Measurements from ENCODE around the gene PITPNM3. TPM values are rescaled to one million over a fixed set of nuclear protein-coding genes. Genes with fewer than 3 reads are reported as not detected.

The PITPNM3 gene
- total and polyA plus RNA-seq, 2 of the 13 experiments (the other 11 are each of a cell fraction or from before 2014, with no cell fraction given): 0.13 to 0.29 TPM

GRCh38 chr17:6415616-6416015, 140.7 kb downstream of the PITPNM3 start:
- no peaks in the 10 kb centered on the region for H3K9me3 ChIP-seq (ENCODE audit: low read length)
- H3K27ac ChIP-seq (ENCODE audit: extremely low read length, insufficient read depth, low read length): no peak overlapping the region
- BruUV-seq (replicated peaks): no TSS peak
- in situ Hi-C loops (cut with HindIII; ENCODE audit: extremely low pct_ligation_motif_present, low pct_unique_long_range_greater_than_20kb) (loop anchor here (25.0 kb wide), 1 partner anchor 703 kb away; no protein-coding TSS in a partner anchor), intact Hi-C loops (cut with micrococcal nuclease; ENCODE audit: unreplicated experiment) (no loop called here)
- peaks cover 0 to 16% of the 10 kb centered on the region in 2 experiments; a peak in 3 of 5 replicates for H3K27me3 ChIP-seq (ENCODE audit: control insufficient read depth in 1 of 2, insufficient read depth in 2 of 2, low read length in 2 of 2)
- no peak overlapping the region for H2AFZ ChIP-seq (ENCODE audit: low read length)
- FAIRE-seq (no peak), ATAC-seq (no peak), DNase-seq (ENCODE audit: low spot score) (no peak)
- no peaks in the 10 kb centered on the region for H4K20me1 ChIP-seq (ENCODE audit: insufficient read depth, low read length)
- no peaks in the 10 kb centered on the region for H3K36me3 ChIP-seq (replicated peaks in 1 of 2; ENCODE audit: control insufficient read depth in 1 of 2, insufficient read depth in 2 of 2, low read length in 2 of 2)
- H3K4me2 ChIP-seq (ENCODE audit: low read depth, low read length): no peak overlapping the region
- ChIA-PET POLR2A (no interaction called here), CTCF (ENCODE audit: low intra/inter-chr PET ratio, low total read pairs) (no interaction called here)
- H3K79me2 ChIP-seq (ENCODE audit: insufficient read depth, low read length): no peaks in the 10 kb centered on the region
- H3K9ac ChIP-seq (ENCODE audit: insufficient read depth, low read depth, low read length): no peak overlapping the region
- no peaks in the 10 kb centered on the region for H3K4me1 ChIP-seq (ENCODE audit: insufficient read depth, low read length)
- WGBS (ENCODE audit: low lambda C conversion rate): 6% methylated on average over 2 of the region's 8 CpGs
- no peak overlapping the region for H3K4me3 ChIP-seq (replicated peaks in 1 of 3; ENCODE audit: insufficient read depth in 1 of 3, low read depth in 2 of 3, low read length in 3 of 3)
- TF ChIP-seq HDAC1 (CRISPR knock-in tag; IDR thresholded peaks at IDR 0.05) (no peak), ZBTB3 (CRISPR knock-in tag; IDR thresholded peaks at IDR 0.05; ENCODE audit: borderline replicate concordance, low read depth) (no peak), SMARCC2 (IDR thresholded peaks at IDR 0.05) (no peak), TBX3 (IDR thresholded peaks at IDR 0.05; ENCODE audit: borderline replicate concordance) (no peak), ZSCAN21 (CRISPR knock-in tag; IDR thresholded peaks at IDR 0.05; ENCODE audit: borderline replicate concordance) (no peak), HNRNPL (IDR thresholded peaks at IDR 0.05; ENCODE audit: low read depth, low read length) (no peak), MIER3 (CRISPR knock-in tag; IDR thresholded peaks at IDR 0.05; ENCODE audit: borderline replicate concordance) (no peak), HNRNPUL1 (IDR thresholded peaks at IDR 0.05; ENCODE audit: low read depth, low read length) (no peak), SP5 (CRISPR knock-in tag; IDR thresholded peaks at IDR 0.05; ENCODE audit: borderline replicate concordance, low read depth) (no peak), RAD51 (IDR thresholded peaks at IDR 0.05; ENCODE audit: borderline replicate concordance) (no peak), ZNF256 (CRISPR knock-in tag; conservative IDR thresholded peaks at IDR 0.05) (no peak), ZNF367 (CRISPR knock-in tag; IDR thresholded peaks at IDR 0.05; ENCODE audit: borderline replicate concordance) (no peak), TIGD3 (CRISPR knock-in tag; IDR thresholded peaks at IDR 0.05; ENCODE audit: borderline replicate concordance) (no peak), MXI1 (IDR thresholded peaks at IDR 0.05; ENCODE audit: borderline replicate concordance, low read depth, low read length) (no peak)
- TF ChIP-seq, protein P1, sequence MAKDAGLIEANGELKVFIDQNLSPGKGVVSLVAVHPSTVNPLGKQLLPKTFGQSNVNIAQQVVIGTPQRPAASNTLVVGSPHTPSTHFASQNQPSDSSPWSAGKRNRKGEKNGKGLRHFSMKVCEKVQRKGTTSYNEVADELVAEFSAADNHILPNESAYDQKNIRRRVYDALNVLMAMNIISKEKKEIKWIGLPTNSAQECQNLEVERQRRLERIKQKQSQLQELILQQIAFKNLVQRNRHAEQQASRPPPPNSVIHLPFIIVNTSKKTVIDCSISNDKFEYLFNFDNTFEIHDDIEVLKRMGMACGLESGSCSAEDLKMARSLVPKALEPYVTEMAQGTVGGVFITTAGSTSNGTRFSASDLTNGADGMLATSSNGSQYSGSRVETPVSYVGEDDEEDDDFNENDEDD (CRISPR knock-in tag; IDR thresholded peaks at IDR 0.05; ENCODE audit: borderline replicate concordance): no peak

All from HepG2 (cell line).